Activated CD8-positive, alpha-beta memory T cell treated with anti-CD3 and anti-CD28 coated beads, Interleukin-2, amount 10 ng/mL, durations not matched to agents 7 days and 5 days (primary cell): ENCODE measurements around the gene ARAP1. TPM values are rescaled to one million over a fixed set of nuclear protein-coding genes. Genes with fewer than 3 reads are reported as not detected.

Source experiments
- ATAC-seq: fragments of 150-1000 bp; cut with Tn5 transposase; one replicate; pipeline ENCODE4 v1.10.0; 2021; ENCODE audit warnings: moderate library complexity
- CTCF ChIA-PET: fragments of 350-600 bp; sonication (Branson Sonifier 250); formaldehyde crosslinking; loops from one replicate; lab custom pipeline; 2021; ENCODE audit warnings: antibody characterized with exemption; lab: Charles Lee
- DNase-seq: peaks from one replicate; pipeline ENCODE4 v3.0.0-alpha.2; 2020
- H3K27ac Mint-ChIP-seq: one replicate; pipeline ENCODE4 v1.8.0; 2021; ENCODE audit warnings: mild to moderate bottlenecking, mixed read lengths
- H3K27me3 Mint-ChIP-seq: one replicate; pipeline ENCODE4 v1.8.0; 2021; ENCODE audit warnings: mixed read lengths
- H3K36me3 Mint-ChIP-seq: one replicate; pipeline ENCODE4 v1.8.0; 2021; ENCODE audit warnings: mild to moderate bottlenecking, mixed read lengths
- H3K4me1 Mint-ChIP-seq: one replicate; pipeline ENCODE4 v1.8.0; 2021; ENCODE audit warnings: mixed read lengths
- H3K4me3 Mint-ChIP-seq: one replicate; pipeline ENCODE4 v1.8.0; 2021; ENCODE audit warnings: mild to moderate bottlenecking, moderate library complexity, mixed read lengths
- H3K9me3 Mint-ChIP-seq: one replicate; pipeline ENCODE4 v1.8.0; 2022; ENCODE audit warnings: low read depth, mixed read lengths
- total RNA-seq, 2 experiments: library from RNA; stranded (reverse); gene quantifications; one replicate each; pipeline ENCODE4 v1.2.3, GENCODE V29; 2021

The ARAP1 gene
- total RNA-seq, 2 experiments from 2014 or later = 96.5 to 104 TPM

DNA sequence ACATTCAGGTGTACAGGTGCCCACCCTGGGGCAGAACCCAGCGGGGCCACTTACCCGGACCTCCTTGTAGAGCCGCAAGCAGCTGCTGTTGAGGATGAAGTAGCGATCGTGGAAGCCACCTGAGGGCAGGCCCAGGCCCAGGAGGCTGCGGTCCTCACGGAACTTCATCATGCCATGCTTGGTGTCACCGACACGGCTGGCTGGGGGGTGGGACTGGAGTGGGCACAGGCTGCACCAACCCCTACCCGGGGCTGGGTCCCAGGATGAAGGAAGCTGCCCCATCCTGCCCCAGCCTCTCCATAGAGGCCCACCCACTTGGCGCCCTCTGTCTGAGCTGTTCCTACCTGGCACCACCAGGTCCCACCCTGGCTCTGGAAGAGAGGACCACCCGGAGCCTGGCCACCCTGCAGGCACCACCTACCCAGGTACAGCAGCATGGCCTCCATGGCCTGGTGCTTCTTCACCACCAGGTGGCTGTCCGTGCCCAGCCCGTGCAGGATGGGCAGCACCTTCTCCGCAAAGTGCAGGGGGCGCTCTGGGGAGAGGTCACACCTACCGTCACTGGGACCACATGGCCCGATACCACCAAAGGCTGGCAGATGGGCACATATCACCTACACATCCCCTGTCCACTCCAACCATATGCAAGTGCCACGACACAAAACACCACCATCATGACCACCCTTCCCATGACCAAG is 58.8 kb downstream of the ARAP1 start:
- CTCF ChIA-PET = interaction anchor here (1.4 kb wide), 1 partner anchor 107 kb away, joined by 4 read pairs; no protein-coding TSS in a partner anchor
- DNase-seq (no peak), ATAC-seq (no peak)
- Mint-ChIP-seq H3K36me3 (peaks cover 18% of the 10 kb centered on the region), H3K4me1 (peaks cover 14% of the 10 kb centered on the region), H3K4me3 (no peak overlapping the region), H3K27me3 (no peaks in the 10 kb centered on the region), H3K27ac (no peak overlapping the region), H3K9me3 (no peaks in the 10 kb centered on the region)

DNA sequence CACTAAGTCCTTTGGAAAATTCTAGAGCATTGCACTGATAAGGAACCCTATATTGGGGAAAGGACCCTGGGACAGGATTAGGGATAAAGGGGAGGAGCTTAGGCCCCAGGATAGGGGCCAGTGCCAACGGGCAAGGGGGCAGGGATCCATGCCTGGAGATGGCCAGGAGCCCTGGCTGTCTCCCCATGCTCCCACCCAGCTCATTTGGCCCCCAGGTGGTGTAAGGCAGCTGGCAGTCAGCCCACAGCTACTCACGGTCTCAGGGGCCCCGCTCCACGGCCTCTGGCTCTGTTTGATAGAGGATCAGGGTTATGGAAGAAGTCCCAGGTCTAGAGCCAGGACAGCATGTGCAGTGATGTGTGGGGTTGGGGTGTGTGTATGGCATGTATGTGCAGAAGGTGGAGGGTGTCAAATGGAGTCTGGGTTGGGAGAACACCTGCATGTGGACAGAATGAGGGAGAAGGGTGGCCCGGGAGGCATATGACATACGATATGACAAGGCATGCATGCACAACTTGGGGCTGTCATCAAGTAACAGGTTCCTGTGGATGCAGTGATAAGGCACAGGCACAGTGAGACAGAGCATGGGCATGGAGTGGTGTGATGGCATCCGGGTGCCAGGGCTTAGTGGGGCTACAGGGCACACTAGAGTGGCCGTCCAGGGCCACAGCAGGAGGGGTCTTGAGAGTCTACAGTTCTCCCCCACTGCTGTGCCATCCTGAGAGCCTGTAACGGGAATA is 59.5 kb downstream of the ARAP1 start:
- Mint-ChIP-seq H3K4me3 (no peak overlapping the region), H3K27me3 (no peaks in the 10 kb centered on the region), H3K4me1 (peaks cover 22% of the 10 kb centered on the region), H3K36me3 (peaks cover 20% of the 10 kb centered on the region), H3K27ac (no peak overlapping the region), H3K9me3 (no peaks in the 10 kb centered on the region)
- CTCF ChIA-PET = interaction anchor here (1.2 to 1.4 kb wide), 2 partner anchors 9 to 107 kb away, joined by 4 to 7 read pairs; no protein-coding TSS in a partner anchor
- ATAC-seq (no peak), DNase-seq (no peak)

DNA sequence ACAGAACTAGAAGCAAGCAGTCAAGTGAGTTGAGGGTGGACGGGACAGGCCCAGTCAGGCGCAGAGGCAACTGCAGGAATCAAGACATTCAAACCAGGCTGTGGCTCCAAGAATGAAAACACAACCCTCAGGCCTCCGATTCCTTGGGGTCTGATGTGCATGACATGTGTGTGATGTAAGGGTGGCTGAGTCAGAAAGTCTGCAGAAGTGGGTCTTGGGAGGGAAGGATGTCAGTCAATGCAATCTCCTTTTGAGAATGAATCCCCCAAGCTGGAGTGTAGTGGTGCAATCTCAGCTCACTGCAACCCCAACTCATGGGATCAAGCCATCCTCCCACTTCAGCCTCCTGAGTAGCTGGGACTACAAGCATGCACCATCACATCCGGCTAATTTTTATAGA is 62.0 kb downstream of the ARAP1 start:
- no peaks in the 10 kb centered on the region for H3K9me3 Mint-ChIP-seq
- H3K36me3 Mint-ChIP-seq = peaks cover 22% of the 10 kb centered on the region
- DNase-seq (no peak), ATAC-seq (no peak)
- H3K27ac Mint-ChIP-seq = no peak overlapping the region
- H3K4me1 Mint-ChIP-seq = peaks cover 47% of the 10 kb centered on the region
- H3K4me3 Mint-ChIP-seq = no peak overlapping the region
- CTCF ChIA-PET = no interaction called here
- no peaks in the 10 kb centered on the region for H3K27me3 Mint-ChIP-seq

DNA sequence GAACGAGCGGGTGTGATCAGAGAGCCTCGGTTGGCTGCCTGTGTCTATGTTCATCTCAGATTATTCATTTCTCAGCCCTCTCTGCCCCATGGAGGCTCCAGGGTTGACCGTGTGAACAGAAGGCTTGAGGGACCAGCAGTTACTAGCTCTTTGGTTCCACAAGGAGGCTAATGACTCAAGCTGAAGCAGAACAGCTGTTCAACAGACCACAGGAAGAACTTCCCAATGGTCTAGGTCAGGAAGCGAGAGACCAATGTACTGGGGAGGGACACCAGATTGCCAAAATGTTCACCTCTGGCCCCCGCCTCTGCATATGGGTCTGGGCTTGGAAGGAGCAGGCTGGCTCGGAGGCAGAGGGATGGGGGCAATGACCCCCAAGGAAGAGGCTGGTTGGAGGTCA is 63.3 kb downstream of the ARAP1 start:
- H3K27me3 Mint-ChIP-seq = no peaks in the 10 kb centered on the region
- no peaks in the 10 kb centered on the region for H3K9me3 Mint-ChIP-seq
- CTCF ChIA-PET = interaction anchor here (0.7 to 1.2 kb wide), 3 partner anchors 36 to 210 kb away, joined by 3 to 5 read pairs (median 4); no protein-coding TSS in a partner anchor
- H3K4me3 Mint-ChIP-seq = no peak overlapping the region
- DNase-seq = no peak
- H3K36me3 Mint-ChIP-seq = peaks cover 14% of the 10 kb centered on the region
- no peak for ATAC-seq
- no peak overlapping the region for H3K27ac Mint-ChIP-seq
- peaks cover 53% of the 10 kb centered on the region for H3K4me1 Mint-ChIP-seq

- no peak overlapping the region for H3K27ac Mint-ChIP-seq
- H3K27me3 Mint-ChIP-seq = no peaks in the 10 kb centered on the region
Measured at GRCh38 chr11:72688486-72688885, 63.7 kb downstream of the ARAP1 start.

DNA sequence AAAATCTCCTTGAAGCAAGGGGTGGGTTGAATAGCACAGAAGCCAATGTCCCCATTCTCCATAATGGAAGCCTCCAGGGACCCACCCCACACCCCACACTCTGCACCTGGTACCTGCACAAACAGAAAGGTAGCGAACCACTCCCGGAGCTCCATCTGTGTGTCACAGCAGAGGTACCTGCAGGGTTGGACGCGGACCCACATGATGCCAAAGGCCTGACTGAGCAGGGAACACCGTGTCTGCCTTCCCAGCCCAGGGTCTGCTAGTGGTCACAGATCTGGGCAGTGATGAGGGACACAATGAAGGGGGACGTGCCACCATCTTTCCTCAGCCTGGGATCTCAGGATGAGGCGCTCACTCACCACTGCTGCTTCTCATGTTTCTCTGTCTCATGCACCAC is 64.9 kb downstream of the ARAP1 start:
- DNase-seq = no peak
- Mint-ChIP-seq H3K4me1 (peaks cover 54% of the 10 kb centered on the region), H3K9me3 (no peaks in the 10 kb centered on the region), H3K27ac (no peak overlapping the region), H3K27me3 (no peaks in the 10 kb centered on the region), H3K36me3 (peaks cover 9% of the 10 kb centered on the region), H3K4me3 (no peak overlapping the region)
- CTCF ChIA-PET = no interaction called here
- no peak for ATAC-seq

More at GRCh38 chr11:72688486-72688885, 63.7 kb downstream of the ARAP1 start:
- Mint-ChIP-seq H3K9me3 (no peaks in the 10 kb centered on the region), H3K4me1 (peaks cover 53% of the 10 kb centered on the region), H3K4me3 (no peak overlapping the region), H3K36me3 (peaks cover 12% of the 10 kb centered on the region)
- ATAC-seq = no peak
- CTCF ChIA-PET = interaction anchor here (0.7 to 1.2 kb wide), 3 partner anchors 36 to 210 kb away, joined by 3 to 5 read pairs (median 4); no protein-coding TSS in a partner anchor
- no peak for DNase-seq

DNA sequence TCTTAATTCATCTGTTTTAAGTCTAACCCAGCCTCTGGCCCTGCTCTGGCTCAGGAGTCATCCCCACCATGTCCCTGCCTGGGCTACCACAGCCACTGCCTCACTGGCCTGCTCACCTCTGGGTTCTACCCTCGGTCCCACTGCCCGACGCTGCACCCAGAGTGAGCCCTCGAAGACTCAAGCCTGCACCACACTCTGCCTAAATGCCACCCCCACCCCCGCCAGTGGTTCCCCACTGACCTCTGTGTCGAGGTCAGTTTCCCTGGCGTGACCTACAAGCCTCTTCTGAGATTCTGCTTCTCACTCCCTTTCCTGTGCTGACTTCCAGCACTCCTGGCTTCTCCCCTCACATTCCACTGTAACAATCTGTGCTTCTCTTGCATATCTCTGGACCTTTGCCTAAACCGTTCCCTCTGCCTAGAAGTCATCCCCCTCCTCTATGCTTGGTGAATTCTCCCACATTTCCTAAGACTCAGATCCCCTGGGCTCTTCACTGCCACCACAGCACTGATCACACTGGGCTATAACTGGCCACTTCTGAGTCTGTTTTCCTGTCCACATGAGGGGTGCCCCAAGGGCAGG is 65.5 kb downstream of the ARAP1 start:
- H3K9me3 Mint-ChIP-seq = no peaks in the 10 kb centered on the region
- H3K4me1 Mint-ChIP-seq = peaks cover 56% of the 10 kb centered on the region
- peaks cover 9% of the 10 kb centered on the region for H3K36me3 Mint-ChIP-seq
- H3K4me3 Mint-ChIP-seq = no peak overlapping the region
- no peak for ATAC-seq
- CTCF ChIA-PET = interaction anchor here (1.2 to 15.9 kb wide), 6 partner anchors 12 to 126 kb away, joined by 3 to 203 read pairs (median 24); partner anchors contain the start of genes PDE2A and STARD10
- H3K27ac Mint-ChIP-seq = peak overlapping the region; percentile 64
- H3K27me3 Mint-ChIP-seq = no peaks in the 10 kb centered on the region
- no peak for DNase-seq

DNA sequence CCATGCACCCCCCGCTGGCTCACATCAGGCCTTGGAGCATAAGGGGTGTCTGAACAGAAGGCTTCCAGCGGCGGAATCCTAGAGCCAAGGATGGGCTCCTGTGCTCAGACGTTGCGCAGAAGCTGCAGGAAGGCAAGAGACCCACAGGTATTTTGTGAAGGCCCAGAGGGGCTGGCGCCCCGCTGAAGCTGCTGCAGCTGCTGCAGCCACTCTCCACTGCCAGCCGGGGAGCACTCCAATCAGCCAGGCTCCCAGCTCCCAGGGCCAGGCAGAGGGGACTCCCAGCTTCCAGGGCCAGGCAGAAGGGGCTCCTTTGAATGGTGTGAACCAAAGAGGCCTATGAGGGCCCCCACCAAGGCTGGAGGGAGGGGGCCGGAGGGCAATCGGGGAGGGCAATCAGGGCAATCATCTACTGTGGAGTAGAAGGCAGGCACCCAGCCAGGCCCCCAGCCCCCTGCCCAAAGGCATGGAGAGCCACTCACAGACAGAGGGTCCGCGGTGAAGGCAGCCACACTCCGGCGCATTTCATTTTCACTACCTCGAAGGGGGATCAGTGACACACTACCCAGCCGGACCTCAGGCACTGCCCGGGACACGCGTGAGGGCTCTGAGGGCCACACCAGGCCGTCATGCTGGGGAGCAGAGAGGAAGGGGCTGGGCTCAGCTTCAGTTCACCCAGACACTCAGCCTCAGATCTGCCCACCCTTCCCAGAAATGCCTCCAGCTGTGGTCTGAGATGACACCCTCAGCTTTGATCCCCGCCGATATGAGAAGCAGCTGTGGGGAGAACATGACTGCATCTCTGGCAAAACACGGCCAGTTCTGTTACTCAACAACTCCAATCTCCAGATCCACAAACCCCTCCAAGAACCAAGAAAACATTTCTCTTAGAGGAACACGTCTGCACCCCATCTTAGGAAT is 66.4 kb downstream of the ARAP1 start:
- peaks cover 56% of the 10 kb centered on the region for H3K4me1 Mint-ChIP-seq
- CTCF ChIA-PET = interaction anchor here (1.1 to 15.9 kb wide), 11 partner anchors 12 to 127 kb away, joined by 3 to 203 read pairs (median 6); partner anchors contain the start of genes PDE2A and STARD10
- H3K4me3 Mint-ChIP-seq = peak overlapping the region; percentile 2
- ATAC-seq (peak; percentile 50), DNase-seq (peak; percentile 78)
- H3K27me3 Mint-ChIP-seq = no peaks in the 10 kb centered on the region
- H3K9me3 Mint-ChIP-seq = no peaks in the 10 kb centered on the region
- peak overlapping the region; percentile 64 for H3K27ac Mint-ChIP-seq
- H3K36me3 Mint-ChIP-seq = peaks cover 9% of the 10 kb centered on the region

DNA sequence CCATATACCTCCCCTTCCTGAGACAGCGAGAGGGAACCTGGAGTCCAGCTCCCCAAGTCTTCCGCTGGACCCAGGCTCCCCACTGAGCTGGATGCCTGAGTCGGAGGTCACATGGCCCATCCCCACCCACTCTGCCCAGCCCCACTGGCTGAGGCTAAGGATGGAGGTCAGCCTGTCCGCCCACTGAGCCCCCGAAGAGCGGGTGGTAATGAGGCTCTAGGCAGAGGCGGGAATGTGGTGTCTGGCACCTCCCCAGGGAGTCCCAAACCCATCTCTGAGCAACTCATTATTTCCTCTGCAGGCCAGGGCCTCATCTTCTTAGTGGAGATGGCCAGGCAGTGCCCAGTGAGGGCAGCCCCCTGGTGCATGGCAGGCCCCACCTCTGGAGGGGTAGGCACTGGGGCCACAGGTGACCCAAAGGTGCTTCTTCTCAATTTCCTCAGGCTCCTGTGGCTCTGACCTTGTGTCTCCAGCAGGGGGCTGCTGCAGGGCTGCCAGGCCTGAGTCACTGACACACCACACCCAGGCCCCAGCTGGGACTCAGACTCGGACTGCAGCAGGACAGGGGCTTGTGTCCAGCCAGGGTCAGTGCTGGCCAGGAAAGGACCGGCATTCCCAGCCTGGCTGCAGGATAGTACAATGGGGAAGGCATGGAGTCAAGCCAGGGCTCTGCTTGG is 67.8 kb downstream of the ARAP1 start:
- no peak overlapping the region for H3K4me3 Mint-ChIP-seq
- ATAC-seq (peak; percentile 60), DNase-seq (peak; percentile 70)
- H3K27me3 Mint-ChIP-seq = peaks cover 6% of the 10 kb centered on the region
- H3K4me1 Mint-ChIP-seq = peaks cover 49% of the 10 kb centered on the region
- H3K9me3 Mint-ChIP-seq = no peaks in the 10 kb centered on the region
- H3K36me3 Mint-ChIP-seq = peaks cover 7% of the 10 kb centered on the region
- H3K27ac Mint-ChIP-seq = no peak overlapping the region
- CTCF ChIA-PET = interaction anchor here (0.6 to 15.9 kb wide), 47 partner anchors 8 to 559 kb away, joined by 3 to 203 read pairs (median 4); partner anchors contain the start of genes PDE2A and STARD10

DNA sequence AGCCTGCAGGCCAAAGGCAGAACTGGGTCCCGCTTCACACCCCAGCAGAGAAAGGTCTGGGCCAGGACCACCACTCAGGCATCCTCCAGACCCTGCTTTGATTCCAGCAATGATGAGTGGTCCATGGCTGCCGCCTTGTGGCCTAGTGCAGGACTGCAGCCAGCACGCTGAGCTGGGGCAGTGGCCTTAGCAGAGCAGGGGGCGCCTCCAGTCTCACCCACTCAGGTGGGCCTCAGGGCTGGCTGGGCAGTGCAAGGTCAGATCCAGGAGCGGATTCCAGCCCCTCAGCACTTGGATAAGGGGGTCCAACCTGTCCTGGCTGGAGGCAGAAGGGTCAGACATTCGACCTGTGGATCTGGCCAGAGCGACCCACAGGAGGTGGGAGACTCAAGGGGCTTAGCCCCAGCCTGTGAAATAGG is 68.4 kb downstream of the ARAP1 start:
- CTCF ChIA-PET = interaction anchor here (0.6 to 15.9 kb wide), 44 partner anchors 9 to 560 kb away, joined by 3 to 203 read pairs (median 4); partner anchors contain the start of genes PDE2A and STARD10
- H3K9me3 Mint-ChIP-seq = no peaks in the 10 kb centered on the region
- ATAC-seq (peak; percentile 70), DNase-seq (peak; percentile 78)
- no peak overlapping the region for H3K27ac Mint-ChIP-seq
- H3K4me1 Mint-ChIP-seq = peaks cover 45% of the 10 kb centered on the region
- H3K4me3 Mint-ChIP-seq = no peak overlapping the region
- H3K27me3 Mint-ChIP-seq = peaks cover 11% of the 10 kb centered on the region
- peaks cover 7% of the 10 kb centered on the region for H3K36me3 Mint-ChIP-seq

GRCh38 chr11:72682858-72683243 is 69.4 kb downstream of the ARAP1 start:
- CTCF ChIA-PET = interaction anchor here (1.4 to 15.9 kb wide), 8 partner anchors 9 to 211 kb away, joined by 6 to 203 read pairs (median 18); partner anchors contain the start of genes PDE2A and STARD10
- no peaks in the 10 kb centered on the region for H3K9me3 Mint-ChIP-seq
- H3K4me3 Mint-ChIP-seq = no peak overlapping the region
- H3K36me3 Mint-ChIP-seq = peaks cover 6% of the 10 kb centered on the region
- H3K27me3 Mint-ChIP-seq = peaks cover 19% of the 10 kb centered on the region
- H3K27ac Mint-ChIP-seq = no peak overlapping the region
- no peak for DNase-seq
- ATAC-seq = no peak
- H3K4me1 Mint-ChIP-seq = peaks cover 36% of the 10 kb centered on the region
